GM21737 (cell line): ENCODE data around the gene ATP7B.

Source experiments
- ATAC-seq: cut with Tn5 transposase; IDR thresholded peaks from one replicate; pipeline ENCODE4 v1.9.1; 2021; ENCODE audit warnings: mild to moderate bottlenecking, moderate library complexity; ENCODE audit not compliant: unreplicated experiment

Gene ATP7B

GRCh38 chr13:51953347-51954195 lies 57.7 kb downstream of the ATP7B start:
- no peak for ATAC-seq

- no peak for ATAC-seq
Observed at GRCh38 chr13:51950722-51951121, 60.5 kb downstream of the ATP7B start.

- no peak for ATAC-seq
Observed at GRCh38 chr13:51946163-51946669, 65.0 kb downstream of the ATP7B start.

- ATAC-seq: no peak
Observed at GRCh38 chr13:51945149-51945548, 66.1 kb downstream of the ATP7B start.

- ATAC-seq: no peak
Observed at GRCh38 chr13:51944428-51944827, 66.8 kb downstream of the ATP7B start.

- ATAC-seq: no peak
Observed at GRCh38 chr13:51943721-51944120, 67.5 kb downstream of the ATP7B start.

GRCh38 chr13:51942189-51942588 lies 69.1 kb downstream of the ATP7B start:
- no peak for ATAC-seq

- no peak for ATAC-seq
Observed at GRCh38 chr13:51938454-51938853, 72.8 kb downstream of the ATP7B start.

GRCh38 chr13:51937320-51938290 lies 73.6 kb downstream of the ATP7B start:
- ATAC-seq: no peak

GRCh38 chr13:51935326-51936171 lies 75.7 kb downstream of the ATP7B start:
- ATAC-seq: no peak

GRCh38 chr13:51934461-51935087 lies 76.7 kb downstream of the ATP7B start:
- ATAC-seq: no peak

- no peak for ATAC-seq
Observed at GRCh38 chr13:51933466-51934058, 77.7 kb downstream of the ATP7B start.

GRCh38 chr13:51932231-51932630 lies 79.0 kb downstream of the ATP7B start:
- ATAC-seq: no peak

- no peak for ATAC-seq
Observed at GRCh38 chr13:51931606-51932005, 79.6 kb downstream of the ATP7B start.

- ATAC-seq: no peak
Observed at GRCh38 chr13:51929699-51930098, 81.6 kb downstream of the ATP7B start.

- no peak for ATAC-seq
Observed at GRCh38 chr13:51928231-51928630, 83.0 kb downstream of the ATP7B start.

- no peak for ATAC-seq
Observed at GRCh38 chr13:51927129-51927528, 84.1 kb downstream of the ATP7B start.

GRCh38 chr13:51926528-51926885 lies 84.7 kb downstream of the ATP7B start:
- ATAC-seq: no peak

- no peak for ATAC-seq
Observed at GRCh38 chr13:51925865-51926527, 85.3 kb downstream of the ATP7B start.
